HEK293 (cell line): Measurements from ENCODE around the gene SNX20.

Source experiments
- CTCF ChIA-PET: fragments of 350-600 bp; formaldehyde crosslinking; extraction: SDS; loops from one replicate; lab custom pipeline; 2021; ENCODE audit warnings: antibody characterized with exemption; lab: Yijun Ruan, JAX
- POLR2A ChIA-PET: fragments of 300-600 bp; formaldehyde crosslinking; extraction: SDS; loops from one replicate; lab custom pipeline; 2020; ENCODE audit warnings: antibody characterized with exemption, inconsistent platforms; lab: Yijun Ruan, JAX
- H3K27ac ChIP-seq: fragments of 200-500 bp; sonication (Bioruptor generic); 2 replicates; pipeline ENCODE4 v1.5.1; 2014; ENCODE audit warnings: low read depth, low read length, control low read depth, inconsistent platforms; ENCODE audit errors: extremely low read depth
- H3K36me3 ChIP-seq, 2 experiments: fragments of 200-500 bp in 1 of 2; sonication (Bioruptor generic) in 1 of 2; 1 replicate in 1 of 2; 2 replicates in 1 of 2; pipeline ENCODE4 v1.5.1; 2014 to 2017; ENCODE audit warnings: inconsistent platforms in 2 of 2, low read length in 2 of 2; ENCODE audit not compliant: control insufficient read depth in 2 of 2, insufficient read depth in 1 of 2
- H3K4me1 ChIP-seq: fragments of 200-500 bp; sonication (Bioruptor generic); 2 replicates; pipeline ENCODE4 v1.5.1; 2014; ENCODE audit warnings: mild to moderate bottlenecking, low read length, inconsistent platforms; ENCODE audit not compliant: control insufficient read depth, insufficient read depth
- H3K4me3 ChIP-seq: 2 replicates; pipeline ENCODE4 v1.5.1; 2011; ENCODE audit warnings: low read depth, mild to moderate bottlenecking, control low read depth, low read length, moderate library complexity
- H3K9me3 ChIP-seq: fragments of 200-500 bp; sonication (Bioruptor generic); 2 replicates; pipeline ENCODE4 v1.5.1; 2014; ENCODE audit warnings: low read depth, low read length, inconsistent platforms; ENCODE audit not compliant: control insufficient read depth, insufficient read depth
- CTCF ChIP-seq: fragments of 450-650 bp; formaldehyde crosslinking; IDR thresholded peaks from 2 replicates; pipeline ENCODE4 v1.5.1; 2016; ENCODE audit warnings: missing biosample characterization, missing genetic modification characterization
- OSR2 ChIP-seq: fragments of 450-650 bp; formaldehyde crosslinking; IDR thresholded peaks from 2 replicates; pipeline ENCODE4 v1.5.1; 2016; ENCODE audit warnings: missing biosample characterization, missing genetic modification characterization
- PRDM6 ChIP-seq: fragments of 450-650 bp; formaldehyde crosslinking; IDR thresholded peaks from 2 replicates; pipeline ENCODE4 v1.5.1; 2017; ENCODE audit warnings: missing biosample characterization, missing genetic modification characterization
- SALL2 ChIP-seq: fragments of 450-650 bp; formaldehyde crosslinking; IDR thresholded peaks from 2 replicates; pipeline ENCODE4 v1.5.0; 2017; ENCODE audit warnings: missing biosample characterization, mild to moderate bottlenecking, missing genetic modification characterization, borderline replicate concordance
- SCRT1 ChIP-seq: fragments of 450-650 bp; formaldehyde crosslinking; IDR thresholded peaks from 2 replicates; pipeline ENCODE4 v1.5.1; 2016; ENCODE audit warnings: missing biosample characterization, missing genetic modification characterization, borderline replicate concordance
- ZBTB20 ChIP-seq: fragments of 450-650 bp; formaldehyde crosslinking; IDR thresholded peaks from 2 replicates; pipeline ENCODE4 v1.5.1; 2016; ENCODE audit warnings: missing biosample characterization, missing genetic modification characterization
- ZBTB7A ChIP-seq: fragments of 450-650 bp; formaldehyde crosslinking; IDR thresholded peaks from 2 replicates; pipeline ENCODE4 v1.5.1; 2016; ENCODE audit warnings: low read depth, missing biosample characterization, missing genetic modification characterization
- ZNF114 ChIP-seq: fragments of 450-650 bp; formaldehyde crosslinking; IDR thresholded peaks from 2 replicates; pipeline ENCODE4 v1.5.0; 2017; ENCODE audit warnings: missing biosample characterization, missing genetic modification characterization
- ZNF132 ChIP-seq: fragments of 450-650 bp; formaldehyde crosslinking; IDR thresholded peaks from 2 replicates; pipeline ENCODE4 v1.5.1; 2017; ENCODE audit warnings: missing biosample characterization, missing genetic modification characterization, borderline replicate concordance
- ZNF19 ChIP-seq: fragments of 450-650 bp; formaldehyde crosslinking; IDR thresholded peaks from 2 replicates; pipeline ENCODE4; 2016; ENCODE audit warnings: missing biosample characterization, missing genetic modification characterization, low read depth
- ZNF202 ChIP-seq: fragments of 450-650 bp; formaldehyde crosslinking; IDR thresholded peaks from 2 replicates; pipeline ENCODE4 v1.5.1; 2016; ENCODE audit warnings: missing biosample characterization, missing genetic modification characterization, borderline replicate concordance
- ZNF239 ChIP-seq: fragments of 450-650 bp; formaldehyde crosslinking; IDR thresholded peaks from 2 replicates; pipeline ENCODE4 v1.5.1; 2016; ENCODE audit warnings: missing biosample characterization, missing genetic modification characterization
- ZNF24 ChIP-seq: fragments of 450-650 bp; formaldehyde crosslinking; IDR thresholded peaks from 2 replicates; pipeline ENCODE4 v1.5.1; 2016; ENCODE audit warnings: missing biosample characterization, missing genetic modification characterization
- ZNF311 ChIP-seq: fragments of 450-650 bp; formaldehyde crosslinking; IDR thresholded peaks from 2 replicates; pipeline ENCODE4 v1.5.1; 2017; ENCODE audit warnings: missing biosample characterization, missing genetic modification characterization, borderline replicate concordance
- ZNF48 ChIP-seq: fragments of 450-650 bp; formaldehyde crosslinking; IDR thresholded peaks from 2 replicates; pipeline ENCODE4 v1.5.1; 2016; ENCODE audit warnings: missing biosample characterization, missing genetic modification characterization
- ZNF514 ChIP-seq: fragments of 450-650 bp; formaldehyde crosslinking; IDR thresholded peaks from 2 replicates; pipeline ENCODE4 v1.5.1; 2016; ENCODE audit warnings: missing biosample characterization, missing genetic modification characterization
- ZNF518A ChIP-seq: fragments of 450-650 bp; formaldehyde crosslinking; conservative IDR thresholded peaks from 2 replicates; pipeline ENCODE4 v1.5.1; 2016; ENCODE audit warnings: low read depth, missing biosample characterization, missing genetic modification characterization
- ZNF529 ChIP-seq: fragments of 450-650 bp; formaldehyde crosslinking; IDR thresholded peaks from 2 replicates; pipeline ENCODE4 v1.5.1; 2017; ENCODE audit warnings: missing genetic modification characterization, missing biosample characterization; ENCODE audit not compliant: insufficient replicate concordance
- ZNF555 ChIP-seq: fragments of 450-650 bp; formaldehyde crosslinking; conservative IDR thresholded peaks from 2 replicates; pipeline ENCODE4 v1.5.1; 2017; ENCODE audit warnings: missing biosample characterization, mild to moderate bottlenecking, missing genetic modification characterization, inconsistent platforms
- ZNF561 ChIP-seq: fragments of 450-650 bp; IDR thresholded peaks from 2 replicates; pipeline ENCODE4 v1.5.1; 2018; ENCODE audit warnings: missing biosample characterization, missing genetic modification characterization, borderline replicate concordance
- ZNF621 ChIP-seq: fragments of 450-650 bp; formaldehyde crosslinking; IDR thresholded peaks from 2 replicates; pipeline ENCODE4 v1.5.1; 2017; ENCODE audit warnings: missing biosample characterization, missing genetic modification characterization
- ZNF624 ChIP-seq: fragments of 450-650 bp; formaldehyde crosslinking; IDR thresholded peaks from 2 replicates; pipeline ENCODE4 v1.5.1; 2017; ENCODE audit warnings: missing biosample characterization, missing genetic modification characterization
- ZNF629 ChIP-seq: fragments of 450-650 bp; formaldehyde crosslinking; IDR thresholded peaks from 2 replicates; pipeline ENCODE4 v1.5.1; 2017; ENCODE audit warnings: missing biosample characterization, missing genetic modification characterization
- ZNF677 ChIP-seq: fragments of 450-650 bp; IDR thresholded peaks from 2 replicates; pipeline ENCODE4 v1.5.0; 2018; ENCODE audit warnings: missing biosample characterization, mild to moderate bottlenecking, missing genetic modification characterization, moderate library complexity
- ZNF747 ChIP-seq: fragments of 450-650 bp; formaldehyde crosslinking; IDR thresholded peaks from 2 replicates; pipeline ENCODE4 v1.5.1; 2016; ENCODE audit warnings: missing biosample characterization, missing genetic modification characterization
- ZNF776 ChIP-seq: fragments of 450-650 bp; formaldehyde crosslinking; IDR thresholded peaks from 2 replicates; pipeline ENCODE4 v1.5.0; 2017; ENCODE audit warnings: missing biosample characterization, missing genetic modification characterization, borderline replicate concordance
- ZNF785 ChIP-seq: fragments of 450-650 bp; formaldehyde crosslinking; IDR thresholded peaks from 2 replicates; pipeline ENCODE4 v1.5.1; 2016; ENCODE audit warnings: missing biosample characterization, missing genetic modification characterization
- ZNF830 ChIP-seq: fragments of 450-650 bp; IDR thresholded peaks from 2 replicates; pipeline ENCODE4 v1.5.0; 2018; ENCODE audit warnings: missing biosample characterization, missing genetic modification characterization, low read depth, mild to moderate bottlenecking, moderate library complexity
- ZSCAN18 ChIP-seq: fragments of 450-650 bp; formaldehyde crosslinking; IDR thresholded peaks from 2 replicates; pipeline ENCODE4 v1.5.1; 2016; ENCODE audit warnings: missing biosample characterization, missing genetic modification characterization

The SNX20 gene

GRCh38 chr16:50717091-50717490, 36.0 kb upstream of the SNX20 start:
- no peak overlapping the region for H3K4me3 ChIP-seq
- ChIA-PET CTCF (no interaction called here), POLR2A (no interaction called here)
- H3K9me3 ChIP-seq: no peaks in the 10 kb centered on the region
- H3K4me1 ChIP-seq: no peaks in the 10 kb centered on the region
- no peaks in the 10 kb centered on the region for H3K36me3 ChIP-seq
- TF ChIP-seq ZBTB20 (no peak), ZNF132 (tag by site-specific recombination) (no peak), ZNF621 (tag by site-specific recombination) (no peak), ZNF19 (tag by site-specific recombination) (no peak), ZNF747 (tag by site-specific recombination) (no peak), ZNF514 (tag by site-specific recombination) (no peak), ZNF776 (no peak), ZNF624 (tag by site-specific recombination) (no peak), ZSCAN18 (tag by site-specific recombination) (no peak), OSR2 (no peak), ZNF555 (tag by site-specific recombination) (no peak), ZNF529 (tag by site-specific recombination) (no peak), ZNF311 (no peak), ZNF518A (tag by site-specific recombination) (no peak), ZNF785 (tag by site-specific recombination) (no peak)
- H3K27ac ChIP-seq: no peak overlapping the region

- Histone ChIP-seq H3K36me3 (no peaks in the 10 kb centered on the region), H3K4me1 (no peaks in the 10 kb centered on the region), H3K27ac (no peak overlapping the region), H3K9me3 (no peaks in the 10 kb centered on the region), H3K4me3 (no peak overlapping the region)
- POLR2A ChIA-PET: no interaction called here
- CTCF ChIA-PET: no interaction called here
- TF ChIP-seq ZNF114 (tag by site-specific recombination) (no peak), ZNF24 (tag by site-specific recombination) (no peak), ZNF561 (no peak), ZNF830 (no peak), CTCF (tag by site-specific recombination) (no peak), ZNF202 (no peak), ZNF677 (no peak), SALL2 (tag by site-specific recombination) (no peak), SCRT1 (tag by site-specific recombination) (no peak), ZNF239 (tag by site-specific recombination) (no peak), ZBTB7A (tag by site-specific recombination) (no peak), ZNF629 (tag by site-specific recombination) (no peak), ZNF48 (tag by site-specific recombination) (no peak), PRDM6 (tag by site-specific recombination) (no peak)
Observed at GRCh38 chr16:50712956-50713355, 31.8 kb upstream of the SNX20 start.
